DOHH2 (cell line): Measurements from ENCODE around the gene TPSG1.

Experiments
- EZH2phosphoT487 ChIP-seq: fragments of 200-600 bp; sonication (generic); IDR thresholded peaks from 2 replicates; pipeline ENCODE4 v1.6.1; 2017; ENCODE audit warnings: borderline replicate concordance, mild to moderate bottlenecking, antibody characterized with exemption, low read length, moderate library complexity, mixed read lengths
- TF ChIP-seq, protein P1 (sequence below): fragments of 200-600 bp; sonication (generic); IDR thresholded peaks from one replicate; pipeline ENCODE4 v1.5.1; 2014; ENCODE audit warnings: antibody characterized with exemption, mild to moderate bottlenecking, low read depth, low read length; ENCODE audit not compliant: poor library complexity, severe bottlenecking

DNA sequence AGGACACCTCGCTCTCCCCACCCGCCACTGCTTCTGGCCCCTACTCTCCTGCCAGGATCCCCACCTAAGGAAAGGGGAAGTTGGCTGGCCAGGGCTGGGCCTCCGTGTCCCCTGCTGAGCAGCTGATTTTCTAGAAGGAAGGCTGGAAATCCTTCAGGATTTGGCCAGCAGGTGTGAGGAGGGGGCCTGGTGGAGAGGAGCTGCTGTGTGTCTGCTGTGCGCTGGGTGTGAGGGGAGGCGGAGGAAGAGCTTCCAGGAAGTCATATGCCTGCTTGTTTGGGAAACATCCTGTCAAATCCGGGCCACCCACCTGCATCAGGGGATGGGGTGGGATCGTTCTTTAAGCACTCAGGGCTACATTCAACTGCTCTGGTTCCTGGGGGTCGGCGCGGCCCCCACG, 28.6 kb downstream of the TPSG1 start:
- TF ChIP-seq, protein P1, sequence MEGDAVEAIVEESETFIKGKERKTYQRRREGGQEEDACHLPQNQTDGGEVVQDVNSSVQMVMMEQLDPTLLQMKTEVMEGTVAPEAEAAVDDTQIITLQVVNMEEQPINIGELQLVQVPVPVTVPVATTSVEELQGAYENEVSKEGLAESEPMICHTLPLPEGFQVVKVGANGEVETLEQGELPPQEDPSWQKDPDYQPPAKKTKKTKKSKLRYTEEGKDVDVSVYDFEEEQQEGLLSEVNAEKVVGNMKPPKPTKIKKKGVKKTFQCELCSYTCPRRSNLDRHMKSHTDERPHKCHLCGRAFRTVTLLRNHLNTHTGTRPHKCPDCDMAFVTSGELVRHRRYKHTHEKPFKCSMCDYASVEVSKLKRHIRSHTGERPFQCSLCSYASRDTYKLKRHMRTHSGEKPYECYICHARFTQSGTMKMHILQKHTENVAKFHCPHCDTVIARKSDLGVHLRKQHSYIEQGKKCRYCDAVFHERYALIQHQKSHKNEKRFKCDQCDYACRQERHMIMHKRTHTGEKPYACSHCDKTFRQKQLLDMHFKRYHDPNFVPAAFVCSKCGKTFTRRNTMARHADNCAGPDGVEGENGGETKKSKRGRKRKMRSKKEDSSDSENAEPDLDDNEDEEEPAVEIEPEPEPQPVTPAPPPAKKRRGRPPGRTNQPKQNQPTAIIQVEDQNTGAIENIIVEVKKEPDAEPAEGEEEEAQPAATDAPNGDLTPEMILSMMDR = no peak
- TF ChIP-seq EZH2phosphoT487 = no peak
